Measurements from ENCODE around the gene IRGQ.

DNA sequence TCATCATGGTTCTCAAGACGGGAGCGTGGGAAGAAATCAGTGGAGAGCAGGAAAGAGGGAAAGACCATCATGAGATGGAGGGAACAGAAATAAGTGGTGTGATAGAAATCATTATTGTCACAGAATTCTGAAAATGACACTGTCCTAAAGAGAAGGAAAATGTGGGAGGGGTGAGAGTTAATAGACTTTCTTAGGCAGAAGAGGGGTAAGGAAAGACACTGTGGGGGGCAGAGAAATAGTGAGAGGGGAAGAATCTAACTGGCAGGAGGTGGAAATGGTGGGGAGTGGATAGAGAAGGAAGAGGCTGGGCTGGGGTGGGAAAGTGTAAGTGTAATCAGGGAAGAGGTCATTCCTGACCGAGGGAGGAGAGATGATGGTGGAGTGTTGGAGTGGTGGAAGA, 17.1 kb downstream of the IRGQ start:
- TF ChIP-seq SUZ12 (IDR thresholded peaks at IDR 0.05; ENCODE audit: extremely low read depth, insufficient read depth, insufficient read length): no peak
- no peak for TF ChIP-seq ZNF274 (IDR thresholded peaks at IDR 0.05; ENCODE audit: low read depth, low read length)

Measured in NT2/D1 (cell line).